H1 (cell line): ENCODE data around the gene PET117. TPM values are rescaled to one million over a fixed set of nuclear protein-coding genes. Genes with fewer than 3 reads are reported as not detected.
"Not testable (repeated sequence)": the region's sequence is repeated elsewhere in the genome, so short reads cannot be mapped to it uniquely, and the experiment has no call there.

Experiments
- CTCF ChIA-PET: fragments of 300-600 bp; sonication (Branson Sonifier 250); formaldehyde crosslinking; loops from one replicate; lab custom pipeline; 2021; ENCODE audit not compliant: partially characterized antibody; lab: Charles Lee
- POLR2A ChIA-PET: fragments of 300-600 bp; sonication (Branson Sonifier 250); formaldehyde crosslinking; loops from one replicate; lab custom pipeline; 2021; ENCODE audit warnings: inconsistent platforms; ENCODE audit not compliant: partially characterized antibody; lab: Charles Lee
- DNase-seq, 2 experiments: peaks; one replicate each; pipeline versions ENCODE4 v3.0.0 to v3.0.0-alpha.2; 2010 to 2022; ENCODE audit warnings: low spot score in 2 of 2, low read depth in 1 of 2, mixed read lengths in 1 of 2
- FAIRE-seq: peaks from 2 replicates; lab custom pipeline; 2011; peaks lifted over from hg19 to GRCh38; lab: Jason Lieb, UNC
- H2AFZ ChIP-seq: 2 replicates; pipeline ENCODE4 v1.8.1; 2012; ENCODE audit warnings: low read length, inconsistent platforms
- H2AK5ac ChIP-seq: 2 replicates; pipeline ENCODE4 v1.6.1; 2013; ENCODE audit warnings: low read depth, low read length
- H2BK120ac ChIP-seq: replicated peaks from 2 replicates; pipeline ENCODE3; 2013; ENCODE audit warnings: low read depth, low read length, inconsistent platforms
- H2BK12ac ChIP-seq: 2 replicates; pipeline ENCODE4 v1.6.1; 2013; ENCODE audit warnings: low read depth, low read length
- H2BK15ac ChIP-seq: 2 replicates; pipeline ENCODE4 v1.6.1; 2013; ENCODE audit warnings: low read length
- H2BK20ac ChIP-seq: 2 replicates; pipeline ENCODE4 v1.6.1; 2013; ENCODE audit warnings: low read length
- H2BK5ac ChIP-seq: 2 replicates; pipeline ENCODE4 v1.6.1; 2013; ENCODE audit warnings: low read depth, low read length
- H3K14ac ChIP-seq: 2 replicates; pipeline ENCODE4 v1.6.1; 2013; ENCODE audit warnings: inconsistent platforms; ENCODE audit not compliant: insufficient read length
- H3K18ac ChIP-seq: 2 replicates; pipeline ENCODE4 v1.6.1; 2013; ENCODE audit warnings: low read length; ENCODE audit errors: extremely low read depth
- H3K23ac ChIP-seq: 2 replicates; pipeline ENCODE4 v1.6.1; 2013; ENCODE audit warnings: inconsistent platforms; ENCODE audit not compliant: insufficient read length
- H3K23me2 ChIP-seq: 2 replicates; pipeline ENCODE4 v1.6.1; 2013; ENCODE audit warnings: low read depth, low read length
- H3K27ac ChIP-seq: 2 replicates; pipeline ENCODE4 v1.6.1; 2011; ENCODE audit warnings: low read depth, low read length, inconsistent platforms
- H3K27me3 ChIP-seq, 4 experiments: replicated peaks in 1 of 4; 1 replicate in 1 of 4; 2 replicates in 3 of 4; pipeline versions ENCODE4 v1.6.1 to v1.8.1; 2011 to 2013; ENCODE audit warnings: low read length in 3 of 4, mild to moderate bottlenecking in 3 of 4, inconsistent platforms in 2 of 4, mixed read lengths in 2 of 4, moderate library complexity in 1 of 4; ENCODE audit not compliant: control insufficient read depth in 3 of 4, insufficient read depth in 3 of 4; ENCODE audit errors: extremely low read depth in 1 of 4
- H3K36me3 ChIP-seq, 4 experiments: 2 replicates each; pipeline versions ENCODE4 v1.6.1 to v1.8.1; 2011 to 2013; ENCODE audit warnings: mild to moderate bottlenecking in 4 of 4, low read length in 3 of 4, moderate library complexity in 2 of 4, control low read depth in 1 of 4, inconsistent platforms in 1 of 4; ENCODE audit not compliant: insufficient read depth in 4 of 4, control insufficient read depth in 2 of 4
- H3K4ac ChIP-seq: replicated peaks from 2 replicates; pipeline ENCODE3; 2013; ENCODE audit warnings: low read length, low read depth, mixed read lengths, inconsistent platforms; ENCODE audit not compliant: insufficient read length
- H3K4me1 ChIP-seq, 4 experiments: replicated peaks in 1 of 4; 1 replicate in 1 of 4; 2 replicates in 3 of 4; pipeline versions ENCODE4 v1.6.1 to v1.8.1; 2011 to 2013; ENCODE audit warnings: low read length in 3 of 4, inconsistent platforms in 2 of 4, mixed read lengths in 1 of 4; ENCODE audit not compliant: insufficient read depth in 4 of 4, control insufficient read depth in 3 of 4
- H3K4me2 ChIP-seq, 2 experiments: 2 replicates each; pipeline versions ENCODE4 v1.6.1 to v1.8.1; 2011 to 2013; ENCODE audit warnings: low read depth in 2 of 2, low read length in 2 of 2, control low read depth in 1 of 2, inconsistent platforms in 1 of 2, mild to moderate bottlenecking in 1 of 2; ENCODE audit not compliant: insufficient read depth in 1 of 2
- H3K4me3 ChIP-seq, 4 experiments: fragments of 200-600, 300-600 bp in 1 of 4; sonication (generic), shearing (Covaris generic), sonication (Bioruptor Twin) in 1 of 4; 2 replicates each; pipeline versions ENCODE4 v1.5.1 to v1.8.1; 2011 to 2016; ENCODE audit warnings: low read length in 4 of 4, low read depth in 3 of 4, control low read depth in 2 of 4, inconsistent platforms in 2 of 4, mild to moderate bottlenecking in 2 of 4, mixed read lengths in 1 of 4, moderate library complexity in 1 of 4; ENCODE audit not compliant: insufficient read depth in 2 of 4; ENCODE audit errors: extremely low read depth in 1 of 4
- H3K56ac ChIP-seq: replicated peaks from 2 replicates; pipeline ENCODE3; 2013; ENCODE audit warnings: low read depth, mild to moderate bottlenecking, mixed read lengths, low read length, inconsistent platforms; ENCODE audit not compliant: insufficient read length
- H3K79me1 ChIP-seq: 2 replicates; pipeline ENCODE4 v1.6.1; 2013; ENCODE audit warnings: low read depth, low read length, control low read depth
- H3K79me2 ChIP-seq, 2 experiments: 2 replicates each; pipeline versions ENCODE4 v1.6.1 to v1.8.1; 2012 to 2013; ENCODE audit warnings: low read length in 2 of 2, mild to moderate bottlenecking in 2 of 2, inconsistent platforms in 1 of 2; ENCODE audit not compliant: insufficient read depth in 2 of 2, control insufficient read depth in 1 of 2
- H3K9ac ChIP-seq, 4 experiments: replicated peaks in 1 of 4; 1 replicate in 1 of 4; 2 replicates in 3 of 4; pipeline versions ENCODE4 v1.6.1 to v1.8.1; 2011 to 2013; ENCODE audit warnings: low read depth in 3 of 4, low read length in 3 of 4, control low read depth in 2 of 4, mild to moderate bottlenecking in 2 of 4, moderate library complexity in 2 of 4, inconsistent platforms in 1 of 4; ENCODE audit errors: extremely low read depth in 1 of 4
- H3K9me3 ChIP-seq, 2 experiments: 2 replicates each; pipeline versions ENCODE4 v1.6.1 to v1.8.1; 2012 to 2013; ENCODE audit warnings: mild to moderate bottlenecking in 2 of 2, moderate library complexity in 2 of 2, control low read depth in 1 of 2, inconsistent platforms in 1 of 2, low read depth in 1 of 2, low read length in 1 of 2, mixed read lengths in 1 of 2; ENCODE audit not compliant: insufficient read depth in 2 of 2
- H4K20me1 ChIP-seq, 2 experiments: replicated peaks in 1 of 2; 2 replicates each; pipeline versions ENCODE3 to v1.8.1; 2011 to 2013; ENCODE audit warnings: inconsistent platforms in 2 of 2, low read length in 2 of 2, mild to moderate bottlenecking in 1 of 2; ENCODE audit not compliant: insufficient read depth in 2 of 2, control insufficient read depth in 1 of 2
- H4K5ac ChIP-seq: 2 replicates; pipeline ENCODE4 v1.6.1; 2013; ENCODE audit warnings: low read length, low read depth, mixed read lengths, inconsistent platforms; ENCODE audit not compliant: insufficient read length
- H4K8ac ChIP-seq: 2 replicates; pipeline ENCODE4 v1.8.0; 2013; ENCODE audit warnings: mild to moderate bottlenecking, moderate library complexity, low read length, inconsistent platforms; ENCODE audit not compliant: insufficient read depth; ENCODE audit errors: extremely low read depth
- H4K91ac ChIP-seq: replicated peaks from 2 replicates; pipeline ENCODE3; 2013; ENCODE audit warnings: low read length, mixed read lengths, inconsistent platforms; ENCODE audit not compliant: insufficient read length
- JUN ChIP-seq: IDR thresholded peaks from 2 replicates; pipeline ENCODE4 v1.6.1; 2011; ENCODE audit warnings: low read depth, mild to moderate bottlenecking, improper control_type of control experiment, low read length
- SRF ChIP-seq: IDR thresholded peaks from 2 replicates; pipeline ENCODE4 v1.6.1; 2011; ENCODE audit warnings: mild to moderate bottlenecking, low read depth, low read length, moderate library complexity
- WGBS, 2 experiments: shearing (Covaris generic) in 1 of 2; methylation state at CpG; one replicate each; pipeline versions ENCODE4 v1.1.6 to v1.1.7; 2013 to 2015; ENCODE audit warnings: low lambda C conversion rate in 2 of 2, mixed read lengths in 2 of 2, inconsistent platforms in 1 of 2, low coverage in 1 of 2, missing lambda C conversion rate in 1 of 2; ENCODE audit not compliant: insufficient replicate concordance in 2 of 2, insufficient coverage in 1 of 2, insufficient read length in 1 of 2; ENCODE audit errors: extremely low coverage in 1 of 2, missing lambda C conversion rate in 1 of 2; 5-methylcytosine and 5-hydroxymethylcytosine counted together
- polyA plus RNA-seq, 7 experiments: library from polyadenylated mRNA; depleted of rRNA in 3 of 7; stranded (reverse) in 5 of 7; unstranded in 2 of 7; fragments of >200 nt in 5 of 7; fragments of 200-250 nt in 2 of 7; gene quantifications; 1 replicate in 5 of 7; 2 replicates in 1 of 7; 4 replicates in 1 of 7; pipeline versions ENCODE4 v1.2.1 to v1.2.3, GENCODE V29; 2011 to 2013; ENCODE audit warnings: missing spikeins in 2 of 7, mixed read lengths in 2 of 7
- total RNA-seq: library from RNA; stranded (reverse); fragmentation: NEBNext Ultra II Directional; extraction: Animal tissue kit (Norgen Biotek cat#: 25700); gene quantifications from 2 replicates; pipeline ENCODE4 v1.2.1, GENCODE V29; 2021

PET117 gene
- total and polyA plus RNA-seq, 2 of the 8 experiments (the other 6 are each of a cell fraction or from before 2014, with no cell fraction given): 9.1 to 23.8 TPM

GRCh38 chr20:18137412-18138265 is at the start of gene PET117, which contains the start of gene KAT14 (continued):
- TF ChIP-seq SRF: peak; percentile 98
- no peak; the same call in 1 of the 2 replicates for TF ChIP-seq JUN

DNA sequence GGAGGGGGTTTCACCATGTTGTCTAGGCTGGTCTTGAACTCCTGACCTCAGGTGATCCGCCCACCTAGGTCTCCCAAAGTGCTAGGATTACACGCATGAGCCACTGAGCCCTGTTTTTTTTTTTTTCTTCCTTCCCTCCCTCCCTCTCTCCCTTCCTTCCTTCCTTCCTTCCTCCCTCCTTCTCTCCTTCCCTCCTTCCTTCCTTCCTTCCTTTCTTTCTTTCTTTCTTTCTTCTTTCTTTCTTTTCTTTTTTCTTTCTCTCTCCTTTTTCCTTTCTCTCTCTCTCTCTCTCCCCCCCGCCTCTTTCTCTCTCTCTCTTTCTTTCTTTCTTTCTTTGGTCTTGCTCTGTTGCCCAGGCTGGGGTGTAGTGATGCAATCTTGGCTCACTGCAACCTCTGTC is 49.4 kb upstream of the PET117 start:
- not testable (repeated sequence) for H3K79me1 ChIP-seq
- CTCF ChIA-PET: interaction anchor here (0.7 kb wide), 1 partner anchor 11 kb away, joined by 4 read pairs; no protein-coding TSS in a partner anchor

More for the DNA sequence above, 49.4 kb upstream of the PET117 start:
- H3K4me3 ChIP-seq, H3K4me2 ChIP-seq, H2BK120ac ChIP-seq, H3K23me2 ChIP-seq, H3K14ac ChIP-seq, H3K27ac ChIP-seq, POLR2A ChIA-PET, H3K9ac ChIP-seq, H4K5ac ChIP-seq, H2BK20ac ChIP-seq, H3K18ac ChIP-seq, H3K9me3 ChIP-seq, H3K23ac ChIP-seq, H2BK5ac ChIP-seq, H4K20me1 ChIP-seq, H3K56ac ChIP-seq, H3K4ac ChIP-seq, H3K4me1 ChIP-seq, H3K36me3 ChIP-seq, H2BK15ac ChIP-seq, H4K91ac ChIP-seq, H3K27me3 ChIP-seq, DNase-seq, H2AK5ac ChIP-seq, H4K8ac ChIP-seq, H2AFZ ChIP-seq, H3K79me2 ChIP-seq, H2BK12ac ChIP-seq, FAIRE-seq: not testable (repeated sequence)
- 63% methylated on average over 2 of the region's 3 CpGs; no CpG with 5 or more reads in 1 of the 2 experiments for WGBS, 2 experiments
